ENCODE measurements around the gene AUTS2.

Gene AUTS2

DNA sequence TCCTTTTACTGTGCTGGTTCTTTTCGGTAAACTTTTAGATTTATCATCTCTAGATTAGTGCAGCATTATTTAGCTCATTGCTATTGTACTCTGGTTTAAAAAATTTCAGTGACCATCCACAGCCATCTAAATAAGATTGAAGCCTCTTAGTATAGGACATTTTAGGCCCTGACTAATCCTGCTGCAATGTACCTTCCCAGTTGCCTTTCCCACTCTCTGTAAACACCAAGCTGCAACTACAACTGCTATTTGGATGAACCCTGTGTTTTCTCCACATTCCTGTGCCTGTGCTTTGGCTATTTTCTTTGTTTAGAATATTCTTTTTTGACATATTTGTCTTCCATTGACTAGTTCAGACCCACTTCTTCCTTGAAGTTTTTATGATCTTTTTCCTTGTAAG is 314.6 kb downstream of the AUTS2 start:
- no peak for DNase-seq

DNA sequence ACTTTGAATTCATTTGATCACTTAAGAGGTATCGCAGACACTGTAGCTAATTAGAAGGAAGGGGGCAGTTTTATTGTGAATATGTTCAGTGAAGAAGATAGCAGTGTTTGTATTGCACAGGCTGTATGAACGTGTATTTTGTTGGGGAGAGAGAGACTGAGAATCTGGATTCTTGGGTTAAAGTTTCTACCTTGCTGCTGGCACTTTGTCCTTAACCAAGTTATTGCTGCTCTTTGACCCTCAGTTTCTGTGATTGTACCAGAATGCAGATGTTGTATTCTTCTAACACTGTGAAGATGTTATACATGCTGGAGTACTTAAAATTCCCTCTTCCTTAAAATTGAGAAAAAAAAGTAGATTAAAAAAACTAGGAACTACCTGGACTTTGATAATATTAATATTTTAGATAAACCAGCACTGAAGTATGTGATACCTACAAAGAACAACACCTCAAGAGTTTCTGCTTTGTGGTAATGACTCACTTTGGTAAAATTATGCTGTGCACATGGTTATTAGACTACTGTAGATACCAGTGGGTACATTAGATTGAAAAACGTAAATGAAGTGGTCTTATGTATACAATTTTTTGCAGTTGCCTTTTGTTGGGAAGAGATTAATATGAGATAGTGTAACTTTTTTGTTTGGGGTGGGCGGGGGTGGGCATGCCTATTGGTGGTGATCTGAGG is 321.3 kb downstream of the AUTS2 start:
- DNase-seq = no peak

DNA sequence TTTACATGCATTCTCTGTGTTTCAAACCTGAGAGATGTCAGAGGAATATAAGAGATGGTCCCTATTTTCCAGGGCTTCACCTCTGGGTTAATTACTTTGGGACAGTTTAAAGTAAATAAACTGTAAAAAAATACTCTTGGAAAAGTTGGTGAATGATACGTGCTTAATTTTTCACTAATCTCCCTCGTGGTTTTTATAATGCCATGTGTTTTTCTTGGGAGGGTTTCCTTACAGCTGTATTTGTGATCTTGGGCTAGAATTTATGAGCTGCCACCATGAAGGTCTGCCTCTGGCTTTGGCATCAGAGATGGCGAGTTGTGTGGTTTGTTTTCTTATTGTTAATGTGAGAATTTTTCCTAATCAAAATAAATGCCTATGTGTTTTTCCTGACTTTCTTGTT is 322.5 kb downstream of the AUTS2 start:
- no peak for DNase-seq

DNA sequence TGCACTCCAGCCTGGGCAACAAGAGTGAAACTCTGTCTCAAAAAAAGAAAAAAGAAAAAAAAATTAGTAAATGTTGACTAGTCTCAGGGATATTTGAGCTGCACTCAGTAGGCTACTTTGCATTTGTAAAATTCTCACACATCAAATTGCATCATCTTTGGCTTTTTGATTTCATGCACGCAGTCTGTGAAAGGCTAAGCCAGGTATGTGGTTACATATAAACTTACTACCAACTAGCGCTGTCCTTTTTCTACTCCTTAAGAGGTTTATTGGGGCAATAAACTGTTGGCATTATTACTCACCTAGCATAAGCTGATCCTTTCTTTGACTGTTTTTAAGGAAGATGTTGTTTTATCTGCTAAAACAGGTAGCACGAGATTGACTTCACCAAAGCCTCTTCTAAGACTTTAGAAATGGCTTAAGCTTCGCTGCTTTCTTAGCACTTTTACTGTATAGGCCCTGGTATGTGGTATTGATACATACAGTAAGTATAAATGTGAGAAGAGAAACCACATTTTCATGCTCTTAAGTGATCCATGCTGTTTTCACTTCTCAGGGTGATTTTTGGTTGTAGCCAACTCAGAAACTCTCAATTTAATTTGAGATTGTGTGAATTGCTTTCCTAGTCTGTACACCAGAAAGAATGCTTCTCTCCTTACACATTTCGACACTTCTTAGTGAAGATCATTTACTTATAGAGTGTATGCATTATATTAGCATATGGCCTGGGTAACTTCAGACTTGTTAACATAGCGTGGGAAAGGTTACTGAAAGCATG is 323.9 kb downstream of the AUTS2 start:
- DNase-seq = no peak

DNA sequence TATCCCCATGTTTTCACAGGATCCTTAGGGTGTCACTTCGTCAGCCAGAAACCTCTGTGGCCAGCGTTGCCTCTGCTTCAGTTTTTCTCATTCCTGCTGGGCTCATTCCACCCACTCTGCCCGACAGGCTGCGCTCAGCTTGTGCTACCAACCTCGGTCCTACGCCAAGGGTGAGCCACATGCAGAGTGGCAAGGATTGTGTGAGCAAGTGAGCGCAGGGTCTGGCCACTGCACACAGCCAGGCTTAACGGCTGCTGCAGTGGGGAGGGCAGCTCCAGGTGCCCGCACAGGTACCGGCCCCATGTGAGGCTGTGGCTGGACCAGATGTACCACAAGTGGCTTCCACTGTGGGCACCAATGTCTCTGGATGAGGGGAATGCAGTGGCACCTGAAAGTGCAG is 329.2 kb downstream of the AUTS2 start:
- no peak for DNase-seq

DNA sequence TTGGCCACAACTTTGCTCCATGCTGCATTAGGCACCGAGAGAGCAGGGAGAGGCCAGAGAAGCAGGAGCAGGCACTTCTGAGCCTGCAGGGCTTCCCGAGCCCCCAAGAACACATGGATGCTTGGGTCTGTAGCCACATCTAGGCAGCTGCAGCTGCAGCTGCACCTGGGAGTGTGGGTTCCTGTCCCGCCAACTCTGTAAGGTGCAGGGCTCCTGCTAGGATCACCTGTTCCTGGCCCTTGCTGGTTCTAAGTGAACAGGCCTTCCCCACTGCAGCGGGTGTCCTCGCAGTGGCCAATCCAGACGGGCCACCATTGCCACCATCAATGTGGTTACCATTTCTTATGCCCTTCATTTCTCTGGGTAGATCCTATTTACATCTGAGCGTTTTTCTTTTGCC is 330.3 kb downstream of the AUTS2 start:
- no peak for DNase-seq

DNA sequence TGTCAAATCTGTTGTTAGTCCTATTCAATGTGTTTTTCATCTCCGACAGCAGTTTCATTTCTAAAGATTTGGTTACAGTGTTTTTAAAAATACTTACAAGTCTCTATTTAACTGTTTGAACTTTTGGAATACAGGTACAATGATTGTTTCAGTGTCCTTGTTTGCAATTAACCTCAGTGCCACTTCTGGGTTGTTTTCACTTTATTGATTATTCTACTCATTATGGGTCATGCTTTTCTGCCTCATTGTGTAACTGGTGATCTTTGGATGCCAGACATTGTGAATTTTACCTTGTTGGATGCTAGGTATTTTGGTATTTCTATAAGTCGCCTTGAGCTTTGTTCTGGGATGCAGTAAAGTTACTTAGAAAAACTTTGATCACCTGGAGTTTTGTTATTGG is 331.3 kb downstream of the AUTS2 start:
- DNase-seq = no peak

DNA sequence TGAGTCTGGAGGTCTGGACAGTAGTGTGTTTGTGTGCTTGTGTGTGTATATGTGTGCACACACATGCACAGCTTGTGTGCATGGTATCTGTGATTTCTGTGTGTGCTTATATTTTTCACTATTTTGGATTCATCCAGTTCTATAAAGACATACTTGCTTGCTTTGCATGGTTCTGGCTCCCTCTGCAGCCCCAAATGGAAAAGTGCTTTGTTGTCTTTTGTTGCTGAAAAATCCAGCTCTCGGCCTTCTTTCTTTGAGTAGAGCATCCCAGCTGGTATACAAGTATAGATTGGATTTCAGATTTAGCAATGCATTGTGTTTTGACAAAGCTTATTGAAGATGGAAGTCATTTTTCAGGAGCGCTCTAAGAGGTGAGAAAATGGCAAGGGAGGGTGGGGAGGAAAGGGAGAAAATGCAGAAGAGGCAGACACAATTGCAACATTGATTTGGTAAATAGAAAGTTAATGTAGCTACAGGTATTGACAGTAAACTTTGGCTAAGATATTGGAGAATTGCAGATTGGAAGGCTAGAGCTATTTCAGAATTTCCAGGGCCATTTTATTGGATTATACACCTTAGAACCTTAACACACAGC is 333.9 kb downstream of the AUTS2 start:
- DNase-seq = peak; percentile 18

DNA sequence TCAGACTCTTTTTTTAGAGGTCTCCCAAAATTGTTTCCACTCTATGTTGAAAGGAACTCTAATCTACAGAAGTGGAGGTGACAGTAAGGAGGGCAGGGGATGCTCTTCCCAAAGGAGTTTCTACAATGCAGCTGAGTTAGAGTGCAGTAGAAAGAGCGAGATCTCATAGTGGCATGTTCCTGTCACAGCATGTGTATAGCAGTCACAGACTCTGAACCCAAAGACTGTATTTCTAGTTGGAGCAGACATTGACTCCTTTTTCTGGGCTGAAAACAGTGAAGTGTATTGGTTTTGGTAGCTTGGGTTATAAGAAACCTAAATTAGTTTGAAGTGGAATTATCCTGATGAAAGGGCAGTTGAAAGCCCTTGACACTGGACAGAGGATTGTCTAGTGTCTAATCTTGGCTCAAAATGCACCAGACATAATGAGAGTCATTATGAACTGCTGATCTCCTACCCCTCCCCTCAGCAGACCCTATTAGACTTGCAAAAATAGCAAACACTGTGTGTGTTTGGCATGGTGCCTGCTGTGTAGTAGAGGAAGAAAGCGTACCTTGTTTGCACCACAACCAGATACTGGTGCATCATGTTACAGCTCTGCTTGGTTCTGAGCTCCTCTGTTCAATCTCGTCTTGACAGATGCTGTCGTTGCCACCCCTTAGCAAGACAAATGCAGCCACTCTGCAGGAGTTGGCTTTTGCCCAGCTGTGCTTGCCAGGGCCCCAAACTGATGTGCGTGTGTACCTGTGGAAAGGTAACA is 336.0 kb downstream of the AUTS2 start:
- no peak for DNase-seq

DNA sequence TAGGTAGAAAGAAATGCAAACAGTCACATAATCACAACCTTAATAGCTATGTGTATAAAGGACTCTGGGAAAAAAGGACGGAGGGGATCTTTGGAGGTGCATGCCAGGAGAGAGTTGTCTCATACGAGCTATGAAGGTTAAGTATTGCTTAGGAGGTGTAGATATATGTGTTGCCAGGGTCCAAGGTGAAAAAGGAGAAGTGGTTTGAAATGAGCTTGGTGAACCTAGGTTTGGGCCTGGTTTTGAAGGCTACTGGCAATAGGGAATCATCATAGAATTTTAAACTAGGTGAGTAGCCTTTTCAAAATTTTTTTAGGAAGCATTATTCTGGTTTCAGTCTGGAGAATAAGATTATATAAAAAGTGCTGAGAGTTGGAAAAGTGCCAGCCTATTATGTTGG is 336.8 kb downstream of the AUTS2 start:
- DNase-seq = no peak

DNA sequence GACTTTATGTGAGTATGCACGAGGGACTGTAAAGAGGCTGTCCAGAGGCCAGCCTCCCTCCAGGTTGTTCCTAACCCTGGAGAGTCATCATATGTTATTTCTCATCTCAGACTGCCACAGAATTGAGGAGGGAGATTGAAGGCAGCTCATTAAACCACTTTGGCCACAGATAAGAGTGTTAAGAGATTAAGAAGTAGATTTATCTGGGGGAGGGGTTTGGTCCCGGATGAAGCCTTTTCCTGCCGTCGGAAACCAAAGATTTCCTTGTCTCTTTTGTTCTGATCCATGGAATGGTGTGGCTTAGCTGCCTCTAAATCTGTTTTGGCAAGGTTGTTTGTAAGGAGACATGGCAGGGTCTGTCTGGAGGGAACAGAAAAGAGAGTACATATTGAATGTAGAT is 338.8 kb downstream of the AUTS2 start:
- DNase-seq = no peak

DNA sequence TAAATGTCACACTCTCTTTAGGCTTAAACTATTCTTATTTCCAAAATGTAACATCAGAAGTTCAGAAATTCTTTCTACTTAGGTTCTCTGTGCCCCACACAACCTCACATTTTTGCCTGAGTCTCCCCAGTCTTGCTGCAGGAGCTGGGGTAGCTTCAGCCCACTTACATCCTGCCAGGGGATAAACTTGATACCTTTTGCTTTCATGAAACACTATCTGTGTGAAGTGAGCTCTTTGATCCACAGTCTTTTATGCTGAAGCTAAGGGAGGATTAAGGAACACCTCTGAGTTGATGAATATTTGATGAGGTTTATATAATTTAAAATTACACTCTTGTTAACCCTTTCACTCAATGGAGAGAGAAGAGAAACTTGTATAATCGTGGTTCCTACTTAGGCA is 341.0 kb downstream of the AUTS2 start:
- no peak for DNase-seq

DNA sequence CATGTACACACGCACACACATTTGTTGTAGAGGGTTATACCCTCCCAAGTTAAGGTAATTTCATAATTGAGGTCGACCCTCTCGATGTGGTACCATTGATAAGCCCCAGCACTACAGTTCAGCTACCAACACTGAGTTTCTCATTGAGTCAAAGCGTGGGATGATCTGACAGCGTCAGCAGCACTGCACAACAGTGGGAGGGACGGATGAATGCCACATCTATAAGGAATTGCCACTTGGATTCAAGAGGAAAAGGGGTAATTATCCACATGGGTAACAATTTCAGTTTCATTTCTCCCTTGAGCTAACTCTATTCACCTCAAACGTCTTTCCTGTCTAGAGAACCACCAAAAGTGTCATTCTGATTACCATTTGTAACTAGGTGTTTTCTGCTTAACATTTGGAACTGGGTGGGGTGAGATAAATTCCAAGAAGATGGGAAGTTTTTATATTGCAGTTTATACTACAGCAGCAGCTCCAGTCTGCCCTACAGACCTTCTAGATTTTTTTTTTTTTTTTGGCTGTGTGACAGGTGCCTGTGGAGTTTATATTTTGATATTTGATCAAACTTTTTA is 342.9 kb downstream of the AUTS2 start:
- DNase-seq = no peak

DNA sequence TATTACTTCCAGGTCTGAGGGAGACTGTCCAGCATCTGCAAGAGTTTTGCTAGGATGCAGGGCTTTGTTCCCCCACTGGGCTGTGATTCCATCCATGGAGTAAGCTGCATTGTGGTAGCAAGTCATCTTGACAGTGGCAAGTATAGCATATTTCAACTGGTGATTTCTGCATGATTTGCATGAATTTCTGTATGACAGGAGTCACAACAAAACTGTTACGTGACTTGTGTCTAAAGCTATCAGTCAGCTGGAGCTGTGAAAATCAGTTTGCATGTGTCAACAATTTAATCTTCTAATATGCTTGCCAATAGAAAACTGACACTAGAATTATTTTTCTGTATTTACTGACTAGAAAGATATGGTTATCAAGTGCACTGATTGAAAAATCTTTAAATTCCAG is 344.3 kb downstream of the AUTS2 start:
- no peak for DNase-seq

DNA sequence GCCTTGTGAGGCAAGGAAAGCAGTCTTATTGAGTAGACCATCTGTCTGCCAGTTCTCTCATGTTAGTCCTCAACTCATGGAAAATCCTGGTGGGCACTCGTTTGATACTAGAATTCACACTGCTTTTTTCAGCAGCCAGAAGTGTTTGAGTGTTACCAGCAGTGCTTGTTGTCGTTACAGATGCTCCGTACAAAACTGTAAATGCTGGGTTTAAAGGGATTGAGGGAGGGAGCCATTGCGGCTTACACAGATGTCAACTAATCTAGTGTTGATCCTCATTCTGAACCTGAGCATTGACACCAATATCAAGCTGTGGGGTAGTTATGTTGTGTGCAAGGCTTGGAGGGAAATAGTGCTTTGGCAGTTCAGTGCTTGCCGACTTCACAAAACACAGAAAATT is 348.6 kb downstream of the AUTS2 start:
- DNase-seq = no peak

DNA sequence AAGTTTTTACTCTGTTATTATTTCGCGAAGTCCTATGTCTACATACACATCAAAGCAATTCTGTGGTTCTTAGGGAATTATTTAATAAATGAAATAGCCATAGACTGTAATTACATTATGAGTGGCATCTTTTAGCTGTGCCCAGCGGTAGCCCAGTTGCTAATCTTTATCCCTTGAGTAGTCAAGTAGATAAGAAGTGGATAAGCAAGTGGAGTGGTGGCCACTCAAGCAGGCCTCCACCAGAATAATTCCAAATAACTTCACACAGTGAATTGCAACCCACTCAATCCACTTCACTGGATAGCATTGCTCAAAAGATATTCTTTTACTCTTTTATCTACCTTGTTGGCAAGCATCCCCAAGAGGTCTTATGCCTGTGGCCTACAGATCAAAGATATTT is 349.7 kb downstream of the AUTS2 start:
- no peak for DNase-seq

DNA sequence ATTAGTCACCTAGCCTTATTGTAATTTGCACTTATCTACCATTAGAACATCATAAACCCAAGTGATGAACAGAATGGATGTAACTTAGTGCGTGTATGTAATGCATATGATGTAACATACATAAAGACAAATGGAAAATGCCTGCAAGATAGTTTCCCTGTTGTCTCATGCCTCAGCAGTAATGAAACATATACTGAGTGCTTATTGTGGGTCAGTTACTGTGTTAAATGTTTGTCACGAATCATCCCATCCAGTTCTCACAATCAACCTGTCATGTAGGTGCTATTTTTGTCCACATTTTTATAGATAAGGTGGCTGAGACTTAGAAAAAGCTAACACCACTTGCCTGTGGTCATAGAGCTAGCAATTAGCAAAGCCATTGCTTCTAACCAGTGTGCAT is 350.8 kb downstream of the AUTS2 start:
- no peak for DNase-seq

DNA sequence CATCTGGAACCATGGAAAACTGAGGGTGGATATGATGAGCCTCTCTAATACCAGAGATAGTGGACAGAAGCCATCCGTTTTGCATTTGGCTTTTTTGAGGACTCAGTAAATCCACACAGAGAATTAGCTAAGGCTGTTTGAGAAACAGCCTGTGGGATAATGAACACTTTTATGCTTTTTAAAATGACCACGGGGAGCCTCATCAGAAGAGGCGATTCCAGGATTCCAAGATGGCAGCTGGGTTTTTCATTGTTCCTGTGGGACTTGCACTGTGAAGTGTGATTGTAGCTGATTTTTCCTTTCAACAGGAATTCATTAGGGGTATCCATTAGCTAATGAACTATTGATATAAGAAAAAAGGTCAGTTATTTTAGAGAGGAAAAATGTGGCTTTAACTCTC is 353.2 kb downstream of the AUTS2 start:
- DNase-seq = no peak

DNA sequence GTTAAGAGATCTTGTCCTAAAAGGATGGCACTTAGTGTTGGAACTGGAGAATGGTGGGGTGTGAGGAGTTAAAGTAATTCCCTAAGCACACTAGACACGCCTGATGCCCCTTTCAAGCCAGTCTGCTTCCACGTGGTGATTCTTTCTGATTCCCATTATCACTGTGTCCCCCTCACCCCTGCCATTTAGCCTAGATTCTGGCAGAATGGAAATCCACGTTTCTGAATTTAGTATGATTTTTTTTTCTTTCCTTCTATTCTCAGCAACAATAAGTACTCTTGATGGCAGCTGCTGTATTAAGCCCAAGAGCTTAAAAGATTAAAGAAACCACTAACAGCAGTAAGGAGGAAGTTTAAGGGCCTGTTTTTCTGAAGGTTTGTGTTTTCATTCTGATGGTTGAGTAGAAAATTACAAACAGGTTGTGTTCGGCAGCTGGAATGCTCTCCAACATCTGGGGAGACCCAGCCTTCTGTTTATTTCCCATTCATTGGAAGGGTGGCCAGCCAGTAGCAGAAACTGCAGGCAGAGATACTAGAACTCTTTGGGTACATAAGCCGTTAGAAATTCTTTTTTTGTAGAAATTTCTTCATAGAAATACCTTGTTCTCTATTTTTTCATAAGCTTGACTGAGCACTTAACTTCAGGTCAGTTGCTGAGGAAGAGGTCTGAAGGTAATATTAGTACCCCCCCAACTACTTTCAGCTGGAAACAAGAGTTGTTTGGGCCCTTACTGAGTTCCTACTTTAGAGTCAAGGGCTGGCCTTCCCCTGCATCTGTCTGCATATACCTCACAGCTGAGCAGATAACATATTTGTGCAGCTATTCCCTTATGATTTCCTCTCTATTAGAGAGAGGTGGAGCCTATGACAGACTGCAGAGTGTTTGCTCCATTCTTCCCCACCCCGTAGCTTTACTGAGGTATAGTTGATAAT is 355.1 kb downstream of the AUTS2 start:
- DNase-seq = no peak

DNA sequence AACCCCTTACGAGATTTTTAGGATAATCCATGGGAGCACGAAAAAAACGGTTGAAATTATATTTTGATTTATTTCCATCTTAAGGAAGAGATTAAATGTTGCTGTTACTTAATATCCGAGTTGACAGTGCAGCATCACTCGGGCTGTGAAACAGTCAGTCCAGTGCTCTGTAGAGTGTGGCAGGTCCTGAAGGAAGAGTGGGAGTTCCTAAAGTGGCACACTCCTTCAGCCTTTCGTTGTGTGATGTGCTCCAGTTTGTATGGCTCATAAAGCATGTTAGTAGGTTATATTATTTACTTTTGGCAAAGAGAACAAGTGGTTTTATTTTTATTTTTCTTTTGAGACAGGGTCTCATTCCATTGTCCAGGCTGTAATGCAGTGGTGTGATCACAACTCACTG is 358.3 kb downstream of the AUTS2 start:
- DNase-seq = no peak

DNA sequence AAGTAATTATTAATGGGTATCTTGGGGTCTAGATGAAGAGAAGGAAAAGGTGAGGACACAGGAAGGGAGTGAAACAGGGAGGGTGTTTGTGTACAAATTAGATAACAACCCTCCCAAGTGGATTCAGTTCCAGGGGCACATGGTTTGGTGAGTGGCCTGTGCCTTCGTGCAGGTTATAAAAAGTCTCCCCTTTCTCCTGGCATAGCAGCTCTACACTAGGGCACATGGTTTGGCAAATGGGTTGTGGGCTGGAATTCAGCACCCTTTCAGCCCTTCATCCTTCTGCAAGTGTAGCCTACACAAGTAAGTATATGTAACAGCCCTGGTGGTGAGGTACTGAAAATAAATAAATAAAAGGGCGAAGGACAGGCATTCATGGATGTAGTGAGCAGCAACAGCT is 359.4 kb downstream of the AUTS2 start:
- no peak for DNase-seq

Measured in amniotic stem cell (primary cell).